Caco-2 (cell line): ENCODE data around the gene GLIS1. TPM values are rescaled to one million over a fixed set of nuclear protein-coding genes. Genes with fewer than 3 reads are reported as not detected.

ENCODE experiments used
- BruUV-seq: library from RNA; stranded (reverse); fragments of 400-500 nt; replicated peaks from 2 replicates; lab custom pipeline; 2021; lab: Mats Ljungman, UMichigan
- CTCF ChIA-PET: fragments of 300-600 bp; sonication (Branson Sonifier 250); formaldehyde crosslinking; loops from one replicate; lab custom pipeline; 2022; ENCODE audit warnings: antibody characterized with exemption; lab: Charles Lee
- POLR2A ChIA-PET: fragments of 300-600 bp; sonication (Branson Sonifier 250); formaldehyde crosslinking; loops from one replicate; lab custom pipeline; 2022; ENCODE audit warnings: antibody characterized with exemption; lab: Charles Lee
- DNase-seq, 2 experiments: peaks; one replicate each; pipeline versions ENCODE4 v3.0.0 to v3.0.0-alpha.2; 2020 to 2022
- H3K27me3 ChIP-seq: replicated peaks from 2 replicates; pipeline ENCODE4 v1.6.0; 2011; ENCODE audit warnings: low read length; ENCODE audit not compliant: control insufficient read depth, insufficient read depth
- H3K36me3 ChIP-seq: 2 replicates; pipeline ENCODE4 v1.5.1; 2011; ENCODE audit warnings: low read length; ENCODE audit not compliant: control insufficient read depth, insufficient read depth
- H3K4me1 ChIP-seq: fragments of 250-450 bp; sonication (Bioruptor Pico); 2 replicates; pipeline ENCODE4 v1.5.1; 2020; ENCODE audit warnings: mild to moderate bottlenecking
- H3K4me3 ChIP-seq: 2 replicates; pipeline ENCODE4 v1.5.1; 2011; ENCODE audit warnings: low read depth, mild to moderate bottlenecking, control low read depth, low read length
- H3K9me3 ChIP-seq: fragments of 250-450 bp; sonication (Bioruptor Pico); 2 replicates; pipeline ENCODE4 v1.5.1; 2020; ENCODE audit warnings: mild to moderate bottlenecking, moderate library complexity
- H3K27ac Mint-ChIP-seq: one replicate; pipeline ENCODE4 v1.8.0; 2022; ENCODE audit warnings: mixed read lengths; ENCODE audit not compliant: unreplicated experiment
- H3K27me3 Mint-ChIP-seq: one replicate; pipeline ENCODE4 v1.8.0; 2022; ENCODE audit warnings: mixed read lengths; ENCODE audit not compliant: insufficient read depth, unreplicated experiment
- H3K36me3 Mint-ChIP-seq: one replicate; pipeline ENCODE4 v1.8.0; 2022; ENCODE audit warnings: mild to moderate bottlenecking, mixed read lengths; ENCODE audit not compliant: insufficient read depth, unreplicated experiment
- H3K4me1 Mint-ChIP-seq: one replicate; pipeline ENCODE4 v1.8.0; 2022; ENCODE audit warnings: low read depth, mixed read lengths; ENCODE audit not compliant: unreplicated experiment
- H3K4me3 Mint-ChIP-seq: one replicate; pipeline ENCODE4 v1.8.0; 2022; ENCODE audit warnings: mild to moderate bottlenecking, moderate library complexity, mixed read lengths; ENCODE audit not compliant: unreplicated experiment
- H3K9me3 Mint-ChIP-seq: one replicate; pipeline ENCODE4 v1.8.0; 2022; ENCODE audit warnings: mixed read lengths; ENCODE audit not compliant: unreplicated experiment
- CTCF ChIP-seq, 2 experiments: fragments of 200-600 bp in 1 of 2; IDR thresholded peaks; 1 replicate in 1 of 2; 2 replicates in 1 of 2; pipeline versions ENCODE4 v1.5.1 to v1.8.0; 2011 to 2022; ENCODE audit warnings: antibody characterized with exemption in 1 of 2, control low read depth in 1 of 2, inconsistent platforms in 1 of 2, low read depth in 1 of 2, low read length in 1 of 2, mild to moderate bottlenecking in 1 of 2, moderate library complexity in 1 of 2; ENCODE audit not compliant: insufficient read depth in 1 of 2, severe bottlenecking in 1 of 2, unreplicated experiment in 1 of 2
- intact Hi-C: fragments of 100-400 bp; cut with micrococcal nuclease; formaldehyde crosslinking; loops from one replicate; pipeline ENCODE4 v1.10.0; 2022; ENCODE audit not compliant: unreplicated experiment
- total RNA-seq: library from RNA; stranded (reverse); gene quantifications from 2 replicates; pipeline ENCODE4 v1.2.3, GENCODE V29; 2022

The GLIS1 gene
- total RNA-seq, 1 experiment from 2014 or later, result not detected

- Mint-ChIP-seq H3K4me1 (no peaks in the 10 kb centered on the region), H3K27me3 (no peaks in the 10 kb centered on the region), H3K9me3 (no peaks in the 10 kb centered on the region), H3K36me3 (no peaks in the 10 kb centered on the region), H3K27ac (no peak overlapping the region), H3K4me3 (no peak overlapping the region)
- no peak overlapping the region for H3K4me3 ChIP-seq
- ChIA-PET POLR2A (no interaction called here), CTCF (interaction anchor here (0.6 kb wide), 2 partner anchors 110 to 114 kb away, joined by 3 to 4 read pairs; no protein-coding TSS in a partner anchor)
- H3K27me3 ChIP-seq, result no peaks in the 10 kb centered on the region; the same call in 1 of the 2 replicates
- intact Hi-C loops, result loop anchor here (5.0 kb wide), 1 partner anchor 85 kb away; no protein-coding TSS in a partner anchor
- no peaks in the 10 kb centered on the region for H3K9me3 ChIP-seq
- no peaks in the 10 kb centered on the region for H3K36me3 ChIP-seq
- peak; percentile 32 to 40 for DNase-seq
- no TSS peak for BruUV-seq
- no peaks in the 10 kb centered on the region for H3K4me1 ChIP-seq
- TF ChIP-seq CTCF (IDR thresholded peaks at IDR 0.05; ENCODE audit: insufficient read depth in 1 of 2, low read depth in 1 of 2, low read length in 1 of 2, severe bottlenecking in 1 of 2, unreplicated experiment in 1 of 2), result no peak
Measured at GRCh38 chr1:53572065-53572814, 166.7 kb downstream of the GLIS1 start.

- no peaks in the 10 kb centered on the region for H3K36me3 ChIP-seq
- H3K4me1 ChIP-seq, result no peaks in the 10 kb centered on the region
- Mint-ChIP-seq H3K27me3 (peaks cover 5% of the 10 kb centered on the region), H3K4me3 (no peak overlapping the region), H3K36me3 (no peaks in the 10 kb centered on the region), H3K9me3 (peaks cover 10% of the 10 kb centered on the region), H3K27ac (no peak overlapping the region), H3K4me1 (no peaks in the 10 kb centered on the region)
- no peaks in the 10 kb centered on the region; the same call in 1 of the 2 replicates for H3K27me3 ChIP-seq
- no peak overlapping the region for H3K4me3 ChIP-seq
- ChIA-PET POLR2A (no interaction called here), CTCF (no interaction called here)
- H3K9me3 ChIP-seq, result no peaks in the 10 kb centered on the region
- intact Hi-C loops, result no loop called here
- no peak for TF ChIP-seq CTCF (IDR thresholded peaks at IDR 0.05; ENCODE audit: insufficient read depth in 1 of 2, low read depth in 1 of 2, low read length in 1 of 2, severe bottlenecking in 1 of 2, unreplicated experiment in 1 of 2)
- no TSS peak for BruUV-seq
- DNase-seq, result peak in 1 of 2 experiments; percentile 2
Measured at GRCh38 chr1:53568540-53568939, 170.4 kb downstream of the GLIS1 start.

- Mint-ChIP-seq H3K36me3 (no peaks in the 10 kb centered on the region), H3K4me3 (no peak overlapping the region), H3K9me3 (peaks cover 10% of the 10 kb centered on the region), H3K27me3 (peaks cover 10% of the 10 kb centered on the region), H3K4me1 (no peaks in the 10 kb centered on the region), H3K27ac (no peak overlapping the region)
- Histone ChIP-seq H3K27me3 (no peaks in the 10 kb centered on the region; the same call in 1 of the 2 replicates), H3K9me3 (no peaks in the 10 kb centered on the region), H3K36me3 (no peaks in the 10 kb centered on the region), H3K4me3 (no peak overlapping the region), H3K4me1 (no peaks in the 10 kb centered on the region)
- intact Hi-C loops, result no loop called here
- no TSS peak for BruUV-seq
- peak in 1 of 2 experiments; percentile 7 for DNase-seq
- ChIA-PET POLR2A (no interaction called here), CTCF (no interaction called here)
- TF ChIP-seq CTCF (IDR thresholded peaks at IDR 0.05; ENCODE audit: insufficient read depth in 1 of 2, low read depth in 1 of 2, low read length in 1 of 2, severe bottlenecking in 1 of 2, unreplicated experiment in 1 of 2), result no peak
Measured at GRCh38 chr1:53567851-53568250, 171.1 kb downstream of the GLIS1 start.
